ENCODE results near the gene CARD19.

Gene CARD19

GRCh38 chr9:93122721-93123221 lies 26.8 kb downstream of the CARD19 start:
- DNase-seq: no peak

GRCh38 chr9:93123561-93124283 lies 27.7 kb downstream of the CARD19 start:
- no peak for DNase-seq

GRCh38 chr9:93124793-93125192 lies 28.8 kb downstream of the CARD19 start:
- DNase-seq: no peak

GRCh38 chr9:93125331-93125894 lies 29.4 kb downstream of the CARD19 start:
- DNase-seq: no peak

GRCh38 chr9:93126151-93126781 lies 30.2 kb downstream of the CARD19 start:
- no peak for DNase-seq

- DNase-seq: no peak
Observed at GRCh38 chr9:93126825-93127368, 30.9 kb downstream of the CARD19 start.

- DNase-seq: no peak
Observed at GRCh38 chr9:93127395-93127911, 31.4 kb downstream of the CARD19 start.

GRCh38 chr9:93128011-93128714 lies 32.1 kb downstream of the CARD19 start:
- no peak for DNase-seq

GRCh38 chr9:93128715-93129224 lies 32.8 kb downstream of the CARD19 start:
- DNase-seq: no peak

- no peak for DNase-seq
Observed at GRCh38 chr9:93129286-93129685, 33.3 kb downstream of the CARD19 start.

GRCh38 chr9:93129691-93130500 lies 33.9 kb downstream of the CARD19 start:
- no peak for DNase-seq

GRCh38 chr9:93130861-93131481 lies 35.0 kb downstream of the CARD19 start:
- DNase-seq: no peak

GRCh38 chr9:93131599-93132286 lies 35.7 kb downstream of the CARD19 start:
- DNase-seq: no peak

- DNase-seq: no peak
Observed at GRCh38 chr9:93132287-93132927, 36.4 kb downstream of the CARD19 start.

GRCh38 chr9:93132946-93133680 lies 37.1 kb downstream of the CARD19 start:
- no peak for DNase-seq

GRCh38 chr9:93133681-93134014 lies 37.6 kb downstream of the CARD19 start:
- DNase-seq: no peak

GRCh38 chr9:93134015-93134739 lies 38.2 kb downstream of the CARD19 start, which contains the start of gene NINJ1:
Gene NINJ1 (minus strand): TSS chr9:93134251. CDS start chr9:93134217, 34 bp downstream.
- no peak for DNase-seq

- DNase-seq: no peak
Observed at GRCh38 chr9:93134740-93135444, 38.9 kb downstream of the CARD19 start.
